Psoas muscle (tissue), 8 donors: Measurements from ENCODE around the gene RPL28. TPM values are rescaled to one million over a fixed set of nuclear protein-coding genes. Genes with fewer than 3 reads are reported as not detected.

Source experiments
- ATAC-seq, 4 donors: fragments of 200-7000 bp; cut with Tn5 transposase; one replicate each; pipeline ENCODE4 v1.9.1; 2020; ENCODE audit warnings: moderate library complexity in 3 of 4, mild to moderate bottlenecking in 2 of 4
- DNase-seq, 2 donors: peaks; one replicate each; pipeline ENCODE4 v3.0.0-alpha.2; 2020
- H3K27ac ChIP-seq: fragments of 200-600 bp; one replicate; pipeline ENCODE4 v1.8.0; 2022
- H3K27me3 ChIP-seq, 3 donors: fragments of 200-600 bp in 1 of 3; one replicate each; pipeline versions ENCODE4 v1.6.1 to v1.8.0; 2013 to 2022; ENCODE audit warnings: low read length in 2 of 3, mild to moderate bottlenecking in 2 of 3, moderate library complexity in 1 of 3; ENCODE audit not compliant: insufficient read depth in 3 of 3
- H3K36me3 ChIP-seq, 2 donors: fragments of 200-600 bp in 1 of 2; one replicate each; pipeline versions ENCODE4 v1.6.1 to v1.8.0; 2013 to 2022; ENCODE audit warnings: low read depth in 1 of 2, mild to moderate bottlenecking in 1 of 2, moderate library complexity in 1 of 2; ENCODE audit not compliant: insufficient read depth in 1 of 2
- H3K4me1 ChIP-seq: fragments of 200-600 bp; one replicate; pipeline ENCODE4 v1.8.0; 2022
- H3K4me3 ChIP-seq: fragments of 200-600 bp; one replicate; pipeline ENCODE4 v1.8.0; 2022; ENCODE audit warnings: mild to moderate bottlenecking
- H3K9me3 ChIP-seq: fragments of 200-600 bp; one replicate; pipeline ENCODE4 v1.8.0; 2022
- WGBS, 3 donors: extraction: QIAGEN DNeasy Blood & Tissue Kit; methylation state at CpG; one replicate each; pipeline versions ENCODE4 v1.1.6 to v1.1.7; 2013; 5-methylcytosine and 5-hydroxymethylcytosine counted together
- intact Hi-C, 2 donors: fragments of 100-400 bp; cut with DNase I; formaldehyde crosslinking; loops; one replicate each; pipeline versions ENCODE4 v1.11.0 to v1.14.2; 2022
- polyA plus RNA-seq, 3 donors: library from polyadenylated mRNA; stranded (reverse); fragments of 200-250 nt; gene quantifications; one replicate each; pipeline ENCODE4 v1.2.3, GENCODE V29; 2013
- total RNA-seq, 4 donors: library from RNA; stranded (reverse); fragmentation: NEBNext Ultra II Directional in 2 of 4; extraction: Animal tissue kit (Norgen Biotek cat#: 25700) in 2 of 4; gene quantifications; one replicate each; pipeline versions ENCODE4 v1.2.1 to v1.2.4, GENCODE V29; 2021 to 2023
- TF ChIP-seq, protein P1 (sequence below): fragments of 200-600 bp; IDR thresholded peaks from one replicate; pipeline ENCODE4 v1.8.0; 2022; ENCODE audit warnings: antibody characterized with exemption
- donor health status: healthy with polysubstance abuse.
- donor health status: DM: no; HTN: no; CAD: no; lungs with moderate emphysema.
- donor health status: Bipolar disorder and iron deficiency.
- donor health status: healthy.
- donor health status: DM: yes; HTN: yes; CAD: no.
- donor health status: DM: no; HTN: no; CAD: no.
- donor health status: DM: no; HTN: no; CAD: no.
- donor health status: DM: yes; HTN: yes; CAD: no.

RPL28 gene
- total and polyA plus RNA-seq, 7 donors: 547 to 1,362 (median 675) TPM

DNA sequence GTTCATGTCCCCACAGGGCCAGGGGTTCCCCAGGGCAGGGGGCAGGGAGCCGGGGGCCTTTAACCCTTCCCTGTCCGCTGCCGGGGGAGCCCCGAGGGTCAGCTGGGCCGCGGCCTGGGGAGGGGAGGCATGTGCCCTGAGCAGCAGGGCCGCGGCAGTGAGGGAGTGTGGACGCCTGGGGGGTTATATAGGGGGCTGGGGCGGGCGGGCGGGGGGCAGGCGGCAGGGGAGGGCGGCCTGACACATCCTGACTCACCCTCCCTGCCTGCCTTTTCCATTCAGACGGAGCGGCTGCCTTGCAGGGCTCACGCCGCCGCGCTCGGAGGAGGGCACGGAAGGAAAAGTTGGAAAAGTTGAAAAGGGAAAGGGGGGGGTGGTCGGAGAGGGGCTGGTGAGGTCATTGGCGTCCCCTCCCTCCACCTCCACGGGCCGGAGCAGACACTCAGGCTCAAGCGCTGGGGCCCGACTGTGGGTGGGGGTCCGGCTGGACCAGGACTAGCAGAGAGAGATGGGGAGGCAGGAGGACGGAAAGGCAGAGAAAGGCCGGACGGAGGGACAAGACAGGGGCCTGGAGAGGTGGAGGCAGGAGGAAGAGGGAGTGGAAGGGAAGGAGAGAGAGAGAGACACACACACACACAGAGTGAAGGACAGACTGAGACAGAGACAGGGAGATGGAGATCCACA, 15.3 kb upstream of the RPL28 start, which contains the start of gene IL11:
IL11 (minus strand) TSS at position 159 of the 684 bp plus-strand sequence; CDS start at position 6, 153 bp downstream.
- ATAC-seq (no peak), DNase-seq (no peak)
- H3K9me3 ChIP-seq: no peaks in the 10 kb centered on the region
- H3K27ac ChIP-seq: no peak within 1 kb of the TSS
- H3K27me3 ChIP-seq: peaks cover 0 to 63% (median 36%) of the 10 kb centered on the region in 3 donors
- peak within 1 kb of the TSS; percentile 28 for H3K4me3 ChIP-seq
- intact Hi-C loops: no loop called here
- no peaks in the 10 kb centered on the region for H3K36me3 ChIP-seq
- WGBS, 3 donors: 3 to 9% (median 8%) methylated on average over 22 to 32 of the region's 32 CpGs
- H3K4me1 ChIP-seq: no peaks in the 10 kb centered on the region
- TF ChIP-seq, protein P1, sequence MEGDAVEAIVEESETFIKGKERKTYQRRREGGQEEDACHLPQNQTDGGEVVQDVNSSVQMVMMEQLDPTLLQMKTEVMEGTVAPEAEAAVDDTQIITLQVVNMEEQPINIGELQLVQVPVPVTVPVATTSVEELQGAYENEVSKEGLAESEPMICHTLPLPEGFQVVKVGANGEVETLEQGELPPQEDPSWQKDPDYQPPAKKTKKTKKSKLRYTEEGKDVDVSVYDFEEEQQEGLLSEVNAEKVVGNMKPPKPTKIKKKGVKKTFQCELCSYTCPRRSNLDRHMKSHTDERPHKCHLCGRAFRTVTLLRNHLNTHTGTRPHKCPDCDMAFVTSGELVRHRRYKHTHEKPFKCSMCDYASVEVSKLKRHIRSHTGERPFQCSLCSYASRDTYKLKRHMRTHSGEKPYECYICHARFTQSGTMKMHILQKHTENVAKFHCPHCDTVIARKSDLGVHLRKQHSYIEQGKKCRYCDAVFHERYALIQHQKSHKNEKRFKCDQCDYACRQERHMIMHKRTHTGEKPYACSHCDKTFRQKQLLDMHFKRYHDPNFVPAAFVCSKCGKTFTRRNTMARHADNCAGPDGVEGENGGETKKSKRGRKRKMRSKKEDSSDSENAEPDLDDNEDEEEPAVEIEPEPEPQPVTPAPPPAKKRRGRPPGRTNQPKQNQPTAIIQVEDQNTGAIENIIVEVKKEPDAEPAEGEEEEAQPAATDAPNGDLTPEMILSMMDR: no peak

DNA sequence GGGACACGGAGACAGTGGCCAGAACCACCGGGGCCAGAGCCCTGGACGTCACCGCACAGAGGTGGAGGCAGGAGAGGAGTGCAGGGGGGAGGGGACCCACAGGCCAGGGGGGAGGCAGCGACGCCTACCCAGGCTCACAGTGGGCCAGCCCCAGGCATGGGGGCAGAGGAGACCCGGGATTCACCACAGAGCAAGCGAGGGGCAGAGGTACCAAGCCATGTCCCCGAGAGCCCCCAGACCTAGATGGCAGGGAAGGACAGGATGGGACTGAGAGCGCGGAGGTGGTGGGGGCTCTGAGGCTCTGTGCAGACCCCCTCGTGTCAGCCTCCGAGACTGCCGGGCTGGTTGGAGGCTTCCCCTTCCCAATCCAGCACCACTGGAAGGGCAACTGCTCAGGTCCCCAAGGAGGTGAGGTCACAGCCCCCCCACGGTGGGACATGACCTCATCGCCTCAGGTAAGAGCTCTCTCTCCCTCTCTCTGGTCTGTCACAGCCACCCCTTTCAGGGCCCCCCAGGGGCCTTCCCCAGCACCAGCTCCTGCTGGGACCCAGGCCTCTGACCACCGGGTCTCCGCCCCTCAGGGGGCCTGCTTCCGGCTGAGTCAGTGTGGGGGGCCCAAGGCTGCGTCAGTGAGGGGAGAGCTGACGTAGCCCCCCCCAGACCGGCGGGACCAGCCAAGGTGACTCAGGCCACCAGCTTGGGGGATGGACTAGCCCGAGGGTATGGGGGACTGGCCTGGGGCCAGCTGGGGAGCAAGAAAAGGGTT, 13.2 kb upstream of the RPL28 start:
- intact Hi-C loops: no loop called here
- Histone ChIP-seq H3K27ac (no peak overlapping the region), H3K27me3 (peaks cover 0 to 80% (median 45%) of the 10 kb centered on the region in 3 donors), H3K9me3 (no peaks in the 10 kb centered on the region), H3K36me3 (no peaks in the 10 kb centered on the region), H3K4me1 (no peaks in the 10 kb centered on the region), H3K4me3 (no peak overlapping the region)
- DNase-seq: no peak
- no peak for ATAC-seq
- 35 to 42% (median 36%) methylated on average over 20 to 24 of the region's 24 CpGs for WGBS, 3 donors
- TF ChIP-seq, protein P1: no peak

DNA sequence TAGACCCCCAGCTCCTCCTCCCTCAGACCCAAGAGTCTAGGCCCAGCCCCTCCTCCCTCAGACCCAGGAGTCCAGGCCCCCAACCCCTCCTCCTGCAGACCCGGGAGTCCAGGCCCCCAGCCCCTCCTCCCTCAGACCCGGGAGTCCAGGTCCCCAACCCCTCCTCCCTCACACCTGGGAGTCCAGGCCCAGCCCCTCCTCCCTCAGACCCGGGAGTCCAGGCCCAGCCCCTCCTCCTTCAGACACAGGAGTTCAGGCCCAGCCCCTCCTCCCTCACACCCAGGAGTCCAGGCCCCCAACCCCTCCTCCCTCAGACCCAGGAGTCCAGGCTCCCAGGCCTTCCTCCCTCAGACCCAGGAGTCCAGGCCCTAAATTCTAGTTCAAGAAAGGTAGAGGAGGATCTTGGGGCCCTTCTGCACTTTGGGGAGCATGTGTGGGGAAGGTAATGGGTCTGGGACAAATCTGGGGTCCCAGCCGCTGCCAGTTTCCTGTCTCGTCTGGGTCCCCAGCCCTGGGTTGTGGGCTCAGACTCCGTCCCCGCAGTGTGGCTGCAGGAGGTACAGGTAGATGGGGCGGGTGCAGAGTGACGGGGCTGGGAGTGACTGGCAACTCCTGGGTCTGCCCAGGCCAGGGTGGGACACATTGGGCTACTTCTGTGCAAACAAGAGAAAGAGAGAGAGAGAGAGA, 12.3 kb upstream of the RPL28 start:
- ATAC-seq (no peak), DNase-seq (no peak)
- Histone ChIP-seq H3K4me1 (no peaks in the 10 kb centered on the region), H3K9me3 (no peaks in the 10 kb centered on the region), H3K36me3 (no peaks in the 10 kb centered on the region), H3K27me3 (peaks cover 0 to 79% (median 40%) of the 10 kb centered on the region in 3 donors), H3K4me3 (no peak overlapping the region), H3K27ac (no peak overlapping the region)
- TF ChIP-seq, protein P1: no peak
- WGBS, 3 donors: 57 to 66% (median 64%) methylated on average over 8 to 9 of the region's 9 CpGs
- intact Hi-C loops: no loop called here

DNA sequence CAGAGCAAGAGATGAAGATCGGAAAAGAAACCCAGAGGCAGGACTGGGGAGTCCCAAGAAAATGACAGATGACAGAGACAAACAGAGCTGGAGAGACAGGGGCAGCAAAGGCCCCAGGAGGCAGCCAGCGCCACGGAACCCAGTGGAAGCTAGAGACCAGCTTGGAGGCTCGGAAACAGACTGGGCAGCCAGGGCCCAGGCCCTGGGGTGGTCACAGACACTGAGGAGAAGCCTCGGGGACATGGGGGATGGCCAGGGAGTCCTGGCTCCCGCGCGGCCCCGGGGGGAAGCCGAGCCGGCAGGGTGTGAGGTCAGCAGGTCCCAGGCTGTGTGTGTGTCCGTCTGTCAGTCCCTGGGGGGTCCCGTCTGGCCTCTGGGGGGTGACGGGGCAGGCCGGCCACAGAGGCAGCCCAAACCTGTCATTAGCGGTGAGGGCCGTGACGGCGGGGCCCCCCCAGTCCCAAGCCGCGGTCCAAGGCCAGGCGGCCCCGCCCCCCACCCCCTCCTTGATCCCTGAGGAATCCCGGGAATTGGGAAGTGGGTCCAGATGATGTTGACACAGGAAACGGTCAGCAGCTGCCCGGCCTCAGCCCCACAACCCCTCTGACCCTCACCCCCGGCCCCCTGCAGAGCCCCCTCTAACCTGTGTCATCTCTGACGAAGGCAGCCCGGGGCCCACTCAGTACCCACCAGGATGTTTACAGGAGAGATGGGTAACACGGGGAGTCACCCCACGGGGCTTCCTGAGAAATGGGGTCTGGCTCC, 11.6 kb upstream of the RPL28 start:
- intact Hi-C loops: no loop called here
- no peak for ATAC-seq
- H3K27me3 ChIP-seq: peaks cover 0 to 71% (median 37%) of the 10 kb centered on the region in 3 donors
- H3K36me3 ChIP-seq: no peaks in the 10 kb centered on the region
- TF ChIP-seq, protein P1: no peak
- H3K27ac ChIP-seq: no peak overlapping the region
- WGBS, 3 donors: 8 to 12% (median 12%) methylated on average over 23 to 31 of the region's 31 CpGs
- H3K4me3 ChIP-seq: no peak overlapping the region
- H3K4me1 ChIP-seq: no peaks in the 10 kb centered on the region
- no peaks in the 10 kb centered on the region for H3K9me3 ChIP-seq
- no peak for DNase-seq
